Neural cell (in vitro differentiated cells): ENCODE data around the gene STX10. TPM values are rescaled to one million over a fixed set of nuclear protein-coding genes. Genes with fewer than 3 reads are reported as not detected.

Experiments
- H2AFZ ChIP-seq: fragments of 200-600, 300-800 bp; sonication (generic), shearing (Covaris generic); 2 replicates; pipeline ENCODE4 v1.6.0; 2014; ENCODE audit warnings: low read depth, mild to moderate bottlenecking, antibody characterized with exemption, low read length, moderate library complexity
- H3F3A ChIP-seq: fragments of 200-600 bp; shearing (Covaris generic); 2 replicates; pipeline ENCODE4 v1.6.1; 2016; ENCODE audit warnings: mild to moderate bottlenecking, moderate library complexity, mixed read lengths, antibody characterized with exemption, low read length; ENCODE audit not compliant: insufficient read depth, poor library complexity, severe bottlenecking
- H3K27ac ChIP-seq: fragments of 200-600, 300-800 bp; sonication (generic), shearing (Covaris generic); 2 replicates; pipeline ENCODE4 v1.5.1; 2014; ENCODE audit warnings: mild to moderate bottlenecking, low read length, moderate library complexity
- H3K27me3 ChIP-seq: fragments of 300-800, 200-600 bp; sonication (generic), shearing (Covaris generic); 2 replicates; pipeline ENCODE4 v1.6.0; 2014; ENCODE audit warnings: mild to moderate bottlenecking, low read depth, low read length, moderate library complexity; ENCODE audit not compliant: insufficient read depth
- H3K36me3 ChIP-seq: fragments of 300-800, 200-600 bp; sonication (generic), shearing (Covaris generic); 2 replicates; pipeline ENCODE4 v1.5.1; 2014; ENCODE audit warnings: mild to moderate bottlenecking, antibody characterized with exemption, low read length, moderate library complexity; ENCODE audit not compliant: insufficient read depth
- H3K4me2 ChIP-seq: fragments of 300-800, 200-600 bp; sonication (generic), shearing (Covaris generic); 2 replicates; pipeline ENCODE4 v1.6.0; 2014; ENCODE audit warnings: mild to moderate bottlenecking, low read length
- H3K4me3 ChIP-seq: fragments of 300-800, 200-600 bp; sonication (generic), shearing (Covaris generic); 2 replicates; pipeline ENCODE4 v1.5.1; 2014; ENCODE audit warnings: mild to moderate bottlenecking, low read length, moderate library complexity
- H3K79me2 ChIP-seq: fragments of 200-600 bp; shearing (Covaris generic); replicated peaks from 2 replicates; pipeline ENCODE4 v1.6.0; 2014; ENCODE audit warnings: mild to moderate bottlenecking, low read length, moderate library complexity; ENCODE audit not compliant: insufficient read depth
- H3K9ac ChIP-seq: fragments of 300-800, 200-600 bp; sonication (generic), shearing (Covaris generic); 2 replicates; pipeline ENCODE4 v1.6.1; 2016; ENCODE audit warnings: mild to moderate bottlenecking, low read length, mixed read lengths
- H3K9me2 ChIP-seq: fragments of 200-600 bp; shearing (Covaris generic); 2 replicates; pipeline ENCODE4 v1.6.1; 2016; ENCODE audit warnings: mild to moderate bottlenecking, low read length, mixed read lengths; ENCODE audit not compliant: insufficient read depth
- H3K9me3 ChIP-seq: fragments of 200-600, 300-800 bp; sonication (generic), shearing (Covaris generic); 2 replicates; pipeline ENCODE4 v1.6.1; 2016; ENCODE audit warnings: mild to moderate bottlenecking, mixed run types, low read length, moderate library complexity, mixed read lengths
- H4K20me1 ChIP-seq: fragments of 200-600 bp; shearing (Covaris generic); 2 replicates; pipeline ENCODE4 v1.6.1; 2016; ENCODE audit warnings: mild to moderate bottlenecking, mixed run types; ENCODE audit not compliant: insufficient read depth
- EP300 ChIP-seq: fragments of 450-650 bp; conservative IDR thresholded peaks from 2 replicates; pipeline ENCODE4 v1.6.1; 2014; ENCODE audit warnings: antibody characterized with exemption, mild to moderate bottlenecking, moderate library complexity; ENCODE audit not compliant: poor library complexity, severe bottlenecking
- EZH2 ChIP-seq: fragments of 200-600, 300-800 bp; shearing (Covaris generic), sonication (generic); IDR thresholded peaks from 2 replicates; pipeline ENCODE4 v1.6.1; 2014; ENCODE audit warnings: antibody characterized with exemption, low read length, borderline replicate concordance, mild to moderate bottlenecking; ENCODE audit not compliant: insufficient read depth, poor library complexity, severe bottlenecking
- MXI1 ChIP-seq: fragments of 450-650 bp; conservative IDR thresholded peaks from 2 replicates; pipeline ENCODE4 v1.6.1; 2014; ENCODE audit warnings: antibody characterized with exemption, mild to moderate bottlenecking; ENCODE audit not compliant: poor library complexity, severe bottlenecking
- POLR2AphosphoS5 ChIP-seq: IDR thresholded peaks from 2 replicates; pipeline ENCODE4 v1.6.1; 2012
- RAD21 ChIP-seq: fragments of 450-650 bp; conservative IDR thresholded peaks from 2 replicates; pipeline ENCODE4 v1.6.1; 2014; ENCODE audit warnings: antibody characterized with exemption, mild to moderate bottlenecking, moderate library complexity
- SMC3 ChIP-seq: fragments of 450-650 bp; conservative IDR thresholded peaks from 2 replicates; pipeline ENCODE4 v1.6.1; 2014; ENCODE audit warnings: antibody characterized with exemption, mild to moderate bottlenecking, moderate library complexity; ENCODE audit not compliant: poor library complexity
- polyA plus RNA-seq: library from polyadenylated mRNA; depleted of rRNA; stranded (reverse); fragments of >200 nt; gene quantifications from 2 replicates; pipeline ENCODE4 v1.2.3, GENCODE V29; 2014
- TF ChIP-seq, protein P1 (sequence below): fragments of 450-650 bp; IDR thresholded peaks from 2 replicates; pipeline ENCODE4 v1.5.1; 2014; ENCODE audit warnings: antibody characterized with exemption, mild to moderate bottlenecking, moderate library complexity; ENCODE audit not compliant: poor library complexity, severe bottlenecking
- TF ChIP-seq, protein P2 (sequence below): IDR thresholded peaks from 2 replicates; pipeline ENCODE4 v1.6.1; 2012; ENCODE audit warnings: borderline replicate concordance

The STX10 gene
- polyA plus RNA-seq, 1 donor from 2014 or later: 157 TPM

DNA sequence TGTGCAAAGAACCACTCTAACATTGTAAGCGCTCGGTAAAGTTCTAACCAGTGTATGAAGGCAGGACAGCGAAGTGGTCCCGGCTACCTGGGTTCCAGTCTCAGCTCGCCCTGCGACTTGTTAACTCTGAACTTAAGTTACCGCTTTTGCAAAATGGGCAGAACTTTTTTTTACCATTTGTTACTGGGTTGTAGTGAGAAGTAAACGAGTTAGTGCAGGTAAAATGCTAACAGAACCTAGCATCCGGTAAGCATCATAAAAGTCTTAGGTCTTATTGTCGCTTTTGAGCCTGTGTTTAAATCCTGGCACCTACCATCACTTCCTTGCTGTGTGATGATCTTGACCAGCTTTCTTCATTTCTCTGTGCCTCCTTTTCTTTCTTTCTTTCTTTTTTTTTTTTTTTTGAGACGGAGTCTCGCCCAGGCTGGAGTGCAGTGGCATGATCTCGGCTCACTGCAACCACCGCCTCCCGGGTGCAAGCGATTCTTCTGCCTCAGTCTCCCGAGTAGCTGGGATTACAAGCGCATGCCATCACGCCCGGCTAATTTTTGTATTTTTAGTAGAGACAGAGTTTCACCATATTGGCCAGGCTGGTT is 32.9 kb downstream of the STX10 start:
- Histone ChIP-seq H3K4me3 (peak overlapping the region; percentile 94), H2AFZ (peak overlapping the region; percentile 63), H4K20me1 (no peaks in the 10 kb centered on the region), H3K27ac (no peak overlapping the region), H3K9me3 (no peaks in the 10 kb centered on the region), H3K79me2 (peaks cover 44% of the 10 kb centered on the region), H3F3A (no peaks in the 10 kb centered on the region), H3K36me3 (no peaks in the 10 kb centered on the region), H3K27me3 (no peaks in the 10 kb centered on the region), H3K9ac (peak overlapping the region; percentile 74), H3K9me2 (no peaks in the 10 kb centered on the region), H3K4me2 (peak overlapping the region; percentile 69)
- TF ChIP-seq MXI1: no peak
- TF ChIP-seq, protein P1, sequence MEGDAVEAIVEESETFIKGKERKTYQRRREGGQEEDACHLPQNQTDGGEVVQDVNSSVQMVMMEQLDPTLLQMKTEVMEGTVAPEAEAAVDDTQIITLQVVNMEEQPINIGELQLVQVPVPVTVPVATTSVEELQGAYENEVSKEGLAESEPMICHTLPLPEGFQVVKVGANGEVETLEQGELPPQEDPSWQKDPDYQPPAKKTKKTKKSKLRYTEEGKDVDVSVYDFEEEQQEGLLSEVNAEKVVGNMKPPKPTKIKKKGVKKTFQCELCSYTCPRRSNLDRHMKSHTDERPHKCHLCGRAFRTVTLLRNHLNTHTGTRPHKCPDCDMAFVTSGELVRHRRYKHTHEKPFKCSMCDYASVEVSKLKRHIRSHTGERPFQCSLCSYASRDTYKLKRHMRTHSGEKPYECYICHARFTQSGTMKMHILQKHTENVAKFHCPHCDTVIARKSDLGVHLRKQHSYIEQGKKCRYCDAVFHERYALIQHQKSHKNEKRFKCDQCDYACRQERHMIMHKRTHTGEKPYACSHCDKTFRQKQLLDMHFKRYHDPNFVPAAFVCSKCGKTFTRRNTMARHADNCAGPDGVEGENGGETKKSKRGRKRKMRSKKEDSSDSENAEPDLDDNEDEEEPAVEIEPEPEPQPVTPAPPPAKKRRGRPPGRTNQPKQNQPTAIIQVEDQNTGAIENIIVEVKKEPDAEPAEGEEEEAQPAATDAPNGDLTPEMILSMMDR: no peak
- TF ChIP-seq POLR2AphosphoS5: no peak
- no peak for TF ChIP-seq EP300
- no peak for TF ChIP-seq SMC3

DNA sequence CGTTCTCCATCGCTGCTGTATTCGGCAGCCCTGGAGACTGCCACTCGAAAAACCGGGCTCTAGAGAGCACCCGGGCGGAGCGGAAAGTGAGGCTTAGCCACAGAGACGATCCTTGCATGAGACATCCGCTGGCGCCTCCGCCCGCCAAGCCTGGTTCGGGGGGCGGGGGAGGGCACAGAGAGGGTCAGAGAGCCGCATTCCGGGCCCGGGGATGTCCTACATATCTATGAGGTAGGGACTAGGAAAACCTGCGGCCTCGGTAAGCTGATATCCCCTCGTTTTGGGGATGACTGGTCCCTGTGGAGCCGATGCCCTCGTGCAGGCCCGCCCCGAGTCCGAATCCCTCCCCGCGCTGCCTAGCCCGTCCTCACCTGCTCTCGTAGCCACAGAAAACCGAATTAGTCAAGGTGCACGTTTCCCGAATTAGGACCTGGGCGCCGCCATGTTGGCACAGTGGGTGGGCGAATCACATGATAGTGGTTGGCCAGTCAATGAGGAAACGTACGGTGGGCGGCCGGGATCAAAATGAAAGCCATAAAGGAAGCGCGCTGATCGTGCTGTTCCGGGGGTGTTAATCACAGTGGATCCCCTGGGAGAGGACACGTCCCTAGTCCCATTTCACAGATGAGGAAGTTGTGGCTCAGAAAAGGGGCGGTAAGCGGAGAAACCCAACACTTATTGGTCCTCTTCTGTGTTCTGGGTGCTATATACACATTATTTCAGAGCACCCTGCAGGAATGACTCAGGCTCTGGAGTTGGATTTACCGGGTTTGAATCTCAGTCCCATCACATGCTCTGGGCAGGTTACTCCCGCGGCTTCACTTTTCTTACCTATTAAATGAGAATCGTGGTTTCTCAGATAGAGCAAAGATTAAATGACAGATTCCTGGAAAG is 33.6 kb downstream of the STX10 start, which contains the start of gene TRMT1:
TSS of gene TRMT1 (minus strand) at position 459 of the 894 bp plus-strand sequence. CDS start at position 118, 341 bp downstream.
- Histone ChIP-seq H3K27ac (peak within 1 kb of the TSS; percentile 15), H4K20me1 (no peaks in the 10 kb centered on the region), H3K36me3 (no peaks in the 10 kb centered on the region), H3K4me2 (peak within 1 kb of the TSS; percentile 78), H3K27me3 (no peaks in the 10 kb centered on the region), H3K79me2 (peaks cover 38% of the 10 kb centered on the region), H3K9me3 (no peaks in the 10 kb centered on the region), H2AFZ (peak within 1 kb of the TSS; percentile 63), H3K9me2 (no peaks in the 10 kb centered on the region), H3K4me3 (peak within 1 kb of the TSS; percentile 94), H3F3A (no peaks in the 10 kb centered on the region), H3K9ac (peak within 1 kb of the TSS; percentile 74)
- peak; percentile 100 for TF ChIP-seq MXI1
- no peak for TF ChIP-seq EZH2
- TF ChIP-seq RAD21: no peak
- TF ChIP-seq, protein P2, sequence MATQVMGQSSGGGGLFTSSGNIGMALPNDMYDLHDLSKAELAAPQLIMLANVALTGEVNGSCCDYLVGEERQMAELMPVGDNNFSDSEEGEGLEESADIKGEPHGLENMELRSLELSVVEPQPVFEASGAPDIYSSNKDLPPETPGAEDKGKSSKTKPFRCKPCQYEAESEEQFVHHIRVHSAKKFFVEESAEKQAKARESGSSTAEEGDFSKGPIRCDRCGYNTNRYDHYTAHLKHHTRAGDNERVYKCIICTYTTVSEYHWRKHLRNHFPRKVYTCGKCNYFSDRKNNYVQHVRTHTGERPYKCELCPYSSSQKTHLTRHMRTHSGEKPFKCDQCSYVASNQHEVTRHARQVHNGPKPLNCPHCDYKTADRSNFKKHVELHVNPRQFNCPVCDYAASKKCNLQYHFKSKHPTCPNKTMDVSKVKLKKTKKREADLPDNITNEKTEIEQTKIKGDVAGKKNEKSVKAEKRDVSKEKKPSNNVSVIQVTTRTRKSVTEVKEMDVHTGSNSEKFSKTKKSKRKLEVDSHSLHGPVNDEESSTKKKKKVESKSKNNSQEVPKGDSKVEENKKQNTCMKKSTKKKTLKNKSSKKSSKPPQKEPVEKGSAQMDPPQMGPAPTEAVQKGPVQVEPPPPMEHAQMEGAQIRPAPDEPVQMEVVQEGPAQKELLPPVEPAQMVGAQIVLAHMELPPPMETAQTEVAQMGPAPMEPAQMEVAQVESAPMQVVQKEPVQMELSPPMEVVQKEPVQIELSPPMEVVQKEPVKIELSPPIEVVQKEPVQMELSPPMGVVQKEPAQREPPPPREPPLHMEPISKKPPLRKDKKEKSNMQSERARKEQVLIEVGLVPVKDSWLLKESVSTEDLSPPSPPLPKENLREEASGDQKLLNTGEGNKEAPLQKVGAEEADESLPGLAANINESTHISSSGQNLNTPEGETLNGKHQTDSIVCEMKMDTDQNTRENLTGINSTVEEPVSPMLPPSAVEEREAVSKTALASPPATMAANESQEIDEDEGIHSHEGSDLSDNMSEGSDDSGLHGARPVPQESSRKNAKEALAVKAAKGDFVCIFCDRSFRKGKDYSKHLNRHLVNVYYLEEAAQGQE: peak; percentile 57
- peak; percentile 50 for TF ChIP-seq EP300
- peak; percentile 77 for TF ChIP-seq POLR2AphosphoS5
